ENCODE results near the gene FOXB1. TPM values are rescaled to one million over a fixed set of nuclear protein-coding genes. Genes with fewer than 3 reads are reported as not detected.

FOXB1 gene
- polyA plus RNA-seq, 1 donor (not counting 4 experiments of a cell fraction or from before 2014, with no cell fraction given), result not detected

DNA sequence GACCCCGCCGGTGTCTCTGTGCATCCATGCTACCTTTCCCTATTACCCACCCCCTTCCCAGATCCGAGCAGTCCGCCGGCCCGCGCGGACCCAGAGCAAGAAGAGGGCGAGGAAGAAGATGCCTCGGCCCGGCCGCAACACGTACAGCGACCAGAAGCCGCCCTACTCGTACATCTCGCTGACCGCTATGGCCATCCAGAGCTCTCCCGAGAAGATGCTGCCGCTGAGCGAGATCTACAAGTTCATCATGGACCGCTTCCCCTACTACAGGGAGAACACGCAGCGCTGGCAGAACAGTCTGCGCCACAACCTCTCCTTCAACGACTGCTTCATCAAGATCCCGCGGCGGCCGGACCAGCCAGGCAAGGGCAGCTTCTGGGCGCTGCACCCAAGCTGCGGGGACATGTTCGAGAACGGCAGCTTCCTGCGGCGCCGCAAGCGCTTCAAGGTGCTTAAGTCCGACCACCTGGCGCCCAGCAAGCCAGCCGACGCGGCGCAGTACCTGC is 788 bp downstream of the FOXB1 start:
- Histone ChIP-seq H4K20me1 (ENCODE audit: control insufficient read depth, extremely low read depth, insufficient read depth, low read length) (peaks cover 4% of the 10 kb centered on the region), H3K9me3 (ENCODE audit: control insufficient read depth, low read depth, low read length) (peaks cover 1% of the 10 kb centered on the region), H3K4me1 (ENCODE audit: control insufficient read depth, extremely low read depth, insufficient read depth, low read length) (peaks cover 22% of the 10 kb centered on the region), H3K27ac (ENCODE audit: control insufficient read depth, insufficient read depth, low read length) (no peak overlapping the region), H2AFZ (ENCODE audit: control insufficient read depth, low read length) (peak overlapping the region; percentile 26), H3K4me3 (ENCODE audit: control insufficient read depth in 2 of 3, extremely low read depth in 1 of 3, insufficient read depth in 2 of 3, low read depth in 1 of 3, low read length in 3 of 3) (peak overlapping the region in 2 of 3 experiments; percentile 4 to 57), H3K36me3 (ENCODE audit: control insufficient read depth in 2 of 2, extremely low read depth in 1 of 2, insufficient read depth in 2 of 2, low read length in 2 of 2) (no peaks in the 10 kb centered on the region), H3K79me2 (ENCODE audit: control insufficient read depth, insufficient read depth, low read length) (no peaks in the 10 kb centered on the region), H3K27me3 (ENCODE audit: control insufficient read depth, extremely low read depth, insufficient read depth, low read length) (peaks cover 90% of the 10 kb centered on the region), H3K9me1 (ENCODE audit: control insufficient read depth, extremely low read depth, insufficient read depth, low read length) (no peaks in the 10 kb centered on the region), H3K4me2 (ENCODE audit: control insufficient read depth, extremely low read depth, insufficient read depth, low read depth, low read length) (peak overlapping the region; percentile 69), H3K9ac (ENCODE audit: control insufficient read depth, extremely low read depth, insufficient read depth, low read length) (no peak overlapping the region)
- TF ChIP-seq, protein P1, sequence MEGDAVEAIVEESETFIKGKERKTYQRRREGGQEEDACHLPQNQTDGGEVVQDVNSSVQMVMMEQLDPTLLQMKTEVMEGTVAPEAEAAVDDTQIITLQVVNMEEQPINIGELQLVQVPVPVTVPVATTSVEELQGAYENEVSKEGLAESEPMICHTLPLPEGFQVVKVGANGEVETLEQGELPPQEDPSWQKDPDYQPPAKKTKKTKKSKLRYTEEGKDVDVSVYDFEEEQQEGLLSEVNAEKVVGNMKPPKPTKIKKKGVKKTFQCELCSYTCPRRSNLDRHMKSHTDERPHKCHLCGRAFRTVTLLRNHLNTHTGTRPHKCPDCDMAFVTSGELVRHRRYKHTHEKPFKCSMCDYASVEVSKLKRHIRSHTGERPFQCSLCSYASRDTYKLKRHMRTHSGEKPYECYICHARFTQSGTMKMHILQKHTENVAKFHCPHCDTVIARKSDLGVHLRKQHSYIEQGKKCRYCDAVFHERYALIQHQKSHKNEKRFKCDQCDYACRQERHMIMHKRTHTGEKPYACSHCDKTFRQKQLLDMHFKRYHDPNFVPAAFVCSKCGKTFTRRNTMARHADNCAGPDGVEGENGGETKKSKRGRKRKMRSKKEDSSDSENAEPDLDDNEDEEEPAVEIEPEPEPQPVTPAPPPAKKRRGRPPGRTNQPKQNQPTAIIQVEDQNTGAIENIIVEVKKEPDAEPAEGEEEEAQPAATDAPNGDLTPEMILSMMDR (optimal IDR thresholded peaks at IDR 0.05 in 1 of 3, IDR thresholded peaks at IDR 0.05 in 1 of 3, conservative IDR thresholded peaks at IDR 0.05 in 1 of 3; ENCODE audit: extremely low read depth in 1 of 3, insufficient read depth in 2 of 3, low read length in 3 of 3), result no peak
- peak; percentile 83 for TF ChIP-seq EZH2 (IDR thresholded peaks at IDR 0.05; ENCODE audit: low read length)
- dilution Hi-C loops (cut with MboI; ENCODE audit: extremely low pct_ligation_motif_present, low sequenced_read_pairs), result no loop called here
- FAIRE-seq (no peak), DNase-seq (ENCODE audit: low read depth, low spot score) (no peak)

DNA sequence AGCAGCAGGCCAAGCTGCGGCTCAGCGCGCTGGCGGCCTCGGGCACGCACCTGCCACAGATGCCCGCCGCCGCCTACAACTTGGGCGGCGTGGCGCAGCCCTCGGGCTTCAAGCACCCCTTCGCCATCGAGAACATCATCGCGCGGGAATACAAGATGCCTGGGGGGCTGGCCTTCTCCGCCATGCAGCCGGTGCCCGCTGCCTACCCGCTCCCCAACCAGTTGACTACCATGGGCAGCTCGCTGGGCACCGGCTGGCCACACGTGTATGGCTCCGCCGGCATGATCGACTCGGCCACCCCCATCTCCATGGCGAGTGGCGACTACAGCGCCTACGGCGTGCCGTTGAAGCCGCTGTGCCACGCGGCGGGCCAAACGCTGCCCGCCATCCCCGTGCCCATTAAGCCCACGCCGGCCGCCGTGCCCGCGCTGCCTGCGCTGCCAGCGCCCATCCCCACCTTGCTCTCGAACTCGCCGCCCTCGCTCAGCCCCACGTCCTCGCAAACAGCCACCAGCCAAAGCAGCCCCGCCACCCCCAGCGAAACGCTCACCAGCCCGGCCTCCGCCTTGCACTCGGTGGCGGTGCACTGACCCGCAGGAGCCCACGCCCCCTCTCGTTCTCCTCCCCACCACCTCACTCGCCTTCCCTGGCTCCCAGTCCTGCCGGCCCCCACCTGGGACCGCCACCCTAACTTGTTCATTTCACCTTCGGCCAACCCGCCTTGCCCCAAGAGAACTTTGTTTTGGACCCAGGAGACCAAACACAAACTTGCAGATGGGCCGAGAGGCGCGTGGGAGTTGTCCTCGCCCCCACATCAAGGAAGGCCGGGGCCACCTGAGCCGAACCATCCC is 1.5 kb downstream of the FOXB1 start:
- H4K20me1 ChIP-seq (ENCODE audit: control insufficient read depth, extremely low read depth, insufficient read depth, low read length), result peaks cover 4% of the 10 kb centered on the region
- TF ChIP-seq EZH2 (IDR thresholded peaks at IDR 0.05; ENCODE audit: low read length), result peak; percentile 69
- TF ChIP-seq, protein P1 (optimal IDR thresholded peaks at IDR 0.05 in 1 of 3, IDR thresholded peaks at IDR 0.05 in 1 of 3, conservative IDR thresholded peaks at IDR 0.05 in 1 of 3; ENCODE audit: extremely low read depth in 1 of 3, insufficient read depth in 2 of 3, low read length in 3 of 3), result no peak
- H3K4me1 ChIP-seq (ENCODE audit: control insufficient read depth, extremely low read depth, insufficient read depth, low read length), result peaks cover 19% of the 10 kb centered on the region
- dilution Hi-C loops (cut with MboI; ENCODE audit: extremely low pct_ligation_motif_present, low sequenced_read_pairs), result no loop called here
- FAIRE-seq (no peak), DNase-seq (ENCODE audit: low read depth, low spot score) (no peak)
- H2AFZ ChIP-seq (ENCODE audit: control insufficient read depth, low read length), result peak overlapping the region; percentile 66
- H3K79me2 ChIP-seq (ENCODE audit: control insufficient read depth, insufficient read depth, low read length), result no peaks in the 10 kb centered on the region
- H3K9me1 ChIP-seq (ENCODE audit: control insufficient read depth, extremely low read depth, insufficient read depth, low read length), result no peaks in the 10 kb centered on the region
- no peaks in the 10 kb centered on the region for H3K36me3 ChIP-seq (ENCODE audit: control insufficient read depth in 2 of 2, extremely low read depth in 1 of 2, insufficient read depth in 2 of 2, low read length in 2 of 2)
- peaks cover 90% of the 10 kb centered on the region for H3K27me3 ChIP-seq (ENCODE audit: control insufficient read depth, extremely low read depth, insufficient read depth, low read length)
- H3K9me3 ChIP-seq (ENCODE audit: control insufficient read depth, low read depth, low read length), result peaks cover 1% of the 10 kb centered on the region
- H3K27ac ChIP-seq (ENCODE audit: control insufficient read depth, insufficient read depth, low read length), result no peak overlapping the region
- H3K4me3 ChIP-seq (ENCODE audit: control insufficient read depth in 2 of 3, extremely low read depth in 1 of 3, insufficient read depth in 2 of 3, low read depth in 1 of 3, low read length in 3 of 3), result peak overlapping the region; percentile 26 to 83 (median 74)
- H3K9ac ChIP-seq (ENCODE audit: control insufficient read depth, extremely low read depth, insufficient read depth, low read length), result no peak overlapping the region
- H3K4me2 ChIP-seq (ENCODE audit: control insufficient read depth, extremely low read depth, insufficient read depth, low read depth, low read length), result peak overlapping the region; percentile 95

All from keratinocyte (primary cell).